B cell (primary cell): Measurements from ENCODE around the gene SPINK9. TPM values are rescaled to one million over a fixed set of nuclear protein-coding genes. Genes with fewer than 3 reads are reported as not detected.

ENCODE experiments used
- ATAC-seq: fragments of 200-7000 bp; cut with Tn5 transposase; one replicate; pipeline ENCODE4 v1.10.0; 2021; ENCODE audit warnings: low read depth, mild to moderate bottlenecking, moderate number of reproducible peaks, moderate library complexity
- CTCF ChIA-PET: fragments of 350-600 bp; sonication (Branson Sonifier 250); formaldehyde crosslinking; loops from one replicate; lab custom pipeline; 2021; ENCODE audit warnings: antibody characterized with exemption, inconsistent platforms; lab: Charles Lee
- POLR2A ChIA-PET: fragments of 350-600 bp; sonication (Branson Sonifier 250); formaldehyde crosslinking; loops from one replicate; lab custom pipeline; 2021; ENCODE audit warnings: antibody characterized with exemption; lab: Charles Lee
- DNase-seq: peaks from one replicate; pipeline ENCODE4 v3.0.0; 2013
- H2AFZ ChIP-seq: 2 replicates; pipeline ENCODE4 v1.6.1; 2012; ENCODE audit warnings: mild to moderate bottlenecking, low read depth, low read length; ENCODE audit not compliant: insufficient read depth, poor library complexity, severe bottlenecking
- H3K27ac ChIP-seq, 2 donors: 1 replicate in 1 of 2; 2 replicates in 1 of 2; pipeline ENCODE4 v1.5.1; 2012 to 2013; ENCODE audit warnings: low read length in 2 of 2, mild to moderate bottlenecking in 2 of 2, moderate library complexity in 1 of 2
- H3K27me3 ChIP-seq, 4 experiments: fragments of 200-600 bp in 1 of 4; sonication (generic) in 1 of 4; replicated peaks in 1 of 4; 1 replicate in 2 of 4; 2 replicates in 2 of 4; pipeline versions ENCODE4 v1.6.1 to v1.7.0; 2013 to 2016; ENCODE audit warnings: low read length in 3 of 4, mild to moderate bottlenecking in 2 of 4, mixed read lengths in 1 of 4, moderate library complexity in 1 of 4; ENCODE audit not compliant: insufficient read depth in 4 of 4, control insufficient read depth in 3 of 4; ENCODE audit errors: control extremely low read depth in 1 of 4
- H3K36me3 ChIP-seq, 2 experiments: replicated peaks in 1 of 2; 1 replicate in 1 of 2; 2 replicates in 1 of 2; pipeline versions ENCODE4 v1.6.1 to v1.7.1; 2013; ENCODE audit warnings: low read length in 1 of 2; ENCODE audit not compliant: insufficient read depth in 2 of 2, control insufficient read depth in 1 of 2; ENCODE audit errors: control extremely low read depth in 1 of 2, extremely low read depth in 1 of 2
- H3K4me1 ChIP-seq, 2 donors: fragments of 200-600 bp in 1 of 2; sonication (generic) in 1 of 2; 1 replicate in 1 of 2; 2 replicates in 1 of 2; pipeline versions ENCODE4 v1.5.1 to v1.6.1; 2013 to 2017; ENCODE audit warnings: low read length in 2 of 2; ENCODE audit not compliant: control insufficient read depth in 2 of 2, insufficient read depth in 2 of 2
- H3K4me2 ChIP-seq: replicated peaks from 2 replicates; pipeline ENCODE3; 2012; ENCODE audit warnings: mild to moderate bottlenecking, low read depth, low read length; ENCODE audit not compliant: poor library complexity, severe bottlenecking
- H3K4me3 ChIP-seq, 5 experiments: fragments of 200-600 bp in 1 of 5; sonication (generic) in 1 of 5; 1 replicate in 3 of 5; 2 replicates in 2 of 5; pipeline versions ENCODE4 v1.5.1 to v1.7.0; 2011 to 2016; ENCODE audit warnings: low read length in 4 of 5, mild to moderate bottlenecking in 4 of 5, low read depth in 2 of 5, control low read depth in 1 of 5, moderate library complexity in 1 of 5; ENCODE audit not compliant: insufficient read depth in 1 of 5; ENCODE audit errors: control extremely low read depth in 1 of 5, extremely low read depth in 1 of 5
- H3K79me2 ChIP-seq: fragments of 200-600 bp; sonication (generic); one replicate; pipeline ENCODE4 v1.6.0; 2016; ENCODE audit warnings: low read length; ENCODE audit not compliant: control insufficient read depth, insufficient read depth
- H3K9ac ChIP-seq: fragments of 200-600 bp; sonication (generic); 2 replicates; pipeline ENCODE4 v1.6.1; 2017; ENCODE audit warnings: mild to moderate bottlenecking, low read length, moderate library complexity
- H3K9me3 ChIP-seq, 3 donors: one replicate each; pipeline versions ENCODE4 v1.6.1 to v1.7.1; 2013; ENCODE audit warnings: low read length in 2 of 3; ENCODE audit not compliant: control insufficient read depth in 2 of 3, insufficient read depth in 1 of 3; ENCODE audit errors: control extremely low read depth in 1 of 3
- H4K20me1 ChIP-seq: 2 replicates; pipeline ENCODE4 v1.6.0; 2012; ENCODE audit warnings: mild to moderate bottlenecking, low read length; ENCODE audit not compliant: insufficient read depth, control insufficient read depth, poor library complexity, severe bottlenecking
- H3K27ac Mint-ChIP-seq: one replicate; pipeline ENCODE4 v1.8.0; 2021; ENCODE audit warnings: mixed read lengths
- H3K27me3 Mint-ChIP-seq: one replicate; pipeline ENCODE4 v1.8.0; 2021; ENCODE audit warnings: mixed read lengths
- H3K4me1 Mint-ChIP-seq: one replicate; pipeline ENCODE4 v1.8.0; 2021; ENCODE audit warnings: mixed read lengths
- H3K4me3 Mint-ChIP-seq: one replicate; pipeline ENCODE4 v1.8.0; 2021; ENCODE audit warnings: mixed read lengths
- H3K9me3 Mint-ChIP-seq: one replicate; pipeline ENCODE4 v1.8.0; 2022; ENCODE audit warnings: mixed read lengths; ENCODE audit not compliant: insufficient read depth
- CTCF ChIP-seq: fragments of 200-600 bp; IDR thresholded peaks from one replicate; pipeline ENCODE4 v1.8.0; 2022; ENCODE audit warnings: antibody characterized with exemption, mild to moderate bottlenecking
- EZH2 ChIP-seq: IDR thresholded peaks from 2 replicates; pipeline ENCODE4 v1.6.1; 2012; ENCODE audit warnings: borderline replicate concordance, low read depth, mild to moderate bottlenecking, moderate library complexity, low read length; ENCODE audit not compliant: insufficient read depth, poor library complexity, severe bottlenecking
- WGBS: methylation state at CpG from one replicate; pipeline ENCODE4 v1.1.5; 2013; ENCODE audit warnings: missing lambda C conversion rate; ENCODE audit not compliant: insufficient coverage; 5-methylcytosine and 5-hydroxymethylcytosine counted together
- intact Hi-C: fragments of 100-400 bp; cut with micrococcal nuclease; formaldehyde crosslinking; loops from one replicate; pipeline ENCODE4 v1.10.0; 2022
- polyA plus RNA-seq: library from polyadenylated mRNA; depleted of rRNA; stranded (reverse); fragments of >200 nt; gene quantifications from 2 replicates; pipeline ENCODE4 v1.2.3, GENCODE V29; 2012
- small RNA-seq: library from RNA; depleted of rRNA; stranded (forward); fragments of <200 nt; gene quantifications from one replicate; pipeline ENCODE3, GENCODE V24; 2012; ENCODE audit warnings: low replicate concordance, low read depth; ENCODE audit not compliant: insufficient read length
- total RNA-seq, 2 donors: library from RNA; stranded (reverse); fragments of 120-200 nt in 1 of 2; gene quantifications; 1 replicate in 1 of 2; 2 replicates in 1 of 2; pipeline versions ENCODE4 v1.2.3 to v1.2.4, GENCODE V29; 2013 to 2022

The SPINK9 gene
- total and polyA plus RNA-seq, 2 donors (not counting 1 experiment from before 2014, with no cell fraction given) = not detected

DNA sequence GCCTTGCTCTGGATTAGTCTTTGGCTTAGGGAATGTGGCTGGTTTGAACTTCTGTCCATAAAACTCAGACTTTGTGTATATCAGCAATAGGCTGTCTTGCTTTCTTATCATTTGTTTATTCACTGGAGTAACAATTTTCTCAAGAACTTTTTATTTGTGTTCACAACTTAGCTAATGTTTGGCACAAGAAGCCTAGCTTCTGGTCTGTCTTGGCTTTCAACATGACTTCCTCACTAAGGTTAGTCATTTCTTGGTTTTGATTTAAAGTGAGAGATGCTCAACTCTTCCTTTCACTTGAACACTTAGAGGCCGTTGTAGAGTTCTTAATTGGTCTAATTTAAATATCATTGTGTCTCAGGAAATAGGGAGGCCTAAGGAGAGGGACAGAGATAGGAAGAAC, 53.3 kb downstream of the SPINK9 start:
- ChIA-PET POLR2A (no interaction called here), CTCF (interaction anchor here (0.6 kb wide), 1 partner anchor 10 kb away, joined by 3 read pairs; no protein-coding TSS in a partner anchor)
- Histone ChIP-seq H2AFZ (no peak overlapping the region), H3K4me1 (peaks cover 19 to 20% of the 10 kb centered on the region in 2 donors), H3K9ac (no peak overlapping the region), H3K4me2 (no peak overlapping the region), H3K27ac (no peak overlapping the region), H3K27me3 (no peaks in the 10 kb centered on the region), H3K9me3 (no peaks in the 10 kb centered on the region), H3K4me3 (no peak overlapping the region), H3K79me2 (peaks cover 97% of the 10 kb centered on the region), H3K36me3 (peaks cover 6 to 26% of the 10 kb centered on the region in 2 experiments), H4K20me1 (peaks cover 55% of the 10 kb centered on the region)
- no peaks in the 10 kb centered on the region for H3K9me3 Mint-ChIP-seq
- no CpG with 5 or more reads among the region's 1 CpG for WGBS
- intact Hi-C loops = no loop called here
- no peak overlapping the region for H3K4me3 Mint-ChIP-seq
- no peak for DNase-seq
- ATAC-seq = no peak
- no peak overlapping the region for H3K27ac Mint-ChIP-seq
- no peaks in the 10 kb centered on the region for H3K27me3 Mint-ChIP-seq
- H3K4me1 Mint-ChIP-seq = peaks cover 62% of the 10 kb centered on the region
- TF ChIP-seq CTCF (no peak), EZH2 (no peak)

Small RNAs within 50 kb of the gene (small RNA-seq; reads per million reads assigned to genes)
- gene RF00017 = not detected

Other genes starting within 250 kb of the SPINK9 start
- gene SPINK14, start 167.0 kb upstream of the SPINK9 start, total RNA-seq = not detected in 2 replicates
- not detected in 2 replicates for gene SPINK14, start 167.0 kb upstream of the SPINK9 start, polyA plus RNA-seq
- gene SPINK6, start 132.5 kb upstream of the SPINK9 start, total RNA-seq = not detected in 2 replicates
- gene SPINK6, start 132.5 kb upstream of the SPINK9 start, polyA plus RNA-seq = not detected in 2 replicates
- gene MARCOL, start 97.0 kb upstream of the SPINK9 start, total RNA-seq = not detected in 2 replicates
- not detected in 2 replicates for gene MARCOL, start 97.0 kb upstream of the SPINK9 start, polyA plus RNA-seq
- not detected in 2 replicates for gene SPINK13, start 66.8 kb upstream of the SPINK9 start, total RNA-seq
- gene SPINK13, start 66.8 kb upstream of the SPINK9 start, polyA plus RNA-seq = not detected in 2 replicates
- not detected in 2 replicates for gene SPINK7, start 23.1 kb upstream of the SPINK9 start, total RNA-seq
- not detected in 2 replicates for gene SPINK7, start 23.1 kb upstream of the SPINK9 start, polyA plus RNA-seq
- 97.0 and 124 TPM in 2 replicates for gene FBXO38, start 48.4 kb downstream of the SPINK9 start, total RNA-seq
- gene FBXO38, start 48.4 kb downstream of the SPINK9 start, polyA plus RNA-seq = 14.4 and 22.5 TPM in 2 replicates